Middle frontal gyrus (tissue), 1 donor: Measurements from ENCODE around the gene NR2C2.

Experiments used
- DNase-seq: peaks from one replicate; pipeline ENCODE4 v3.0.0-alpha.2; 2015; ENCODE audit warnings: low spot score; ENCODE audit errors: extremely low spot score

The NR2C2 gene

GRCh38 chr3:15017191-15017590, 69.8 kb downstream of the NR2C2 start:
- no peak for DNase-seq

- no peak for DNase-seq
Observed at GRCh38 chr3:15023249-15023648, 75.9 kb downstream of the NR2C2 start.

- no peak for DNase-seq
Observed at GRCh38 chr3:15023719-15024118, 76.3 kb downstream of the NR2C2 start.

DNA sequence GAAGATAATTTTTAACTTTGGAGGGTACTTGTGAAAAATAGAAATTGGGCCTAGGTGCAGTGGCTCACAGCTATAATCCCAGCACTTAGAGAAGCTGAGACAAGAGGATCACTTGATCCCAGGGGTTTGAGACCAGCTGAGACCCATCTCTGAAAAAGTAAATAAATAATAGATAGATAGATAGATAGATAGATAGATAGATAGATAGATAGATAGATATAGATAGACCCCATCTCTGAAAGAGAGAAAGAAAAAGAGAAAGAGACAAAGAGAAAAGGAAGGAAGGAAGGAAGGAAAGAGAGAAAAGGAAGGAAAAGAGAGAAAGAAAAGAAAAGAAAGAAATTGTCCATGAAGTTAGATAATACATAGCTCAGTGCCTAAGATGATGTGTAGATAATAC, 82.2 kb downstream of the NR2C2 start:
- no peak for DNase-seq

GRCh38 chr3:15032650-15033049, 85.3 kb downstream of the NR2C2 start:
- DNase-seq = no peak

DNA sequence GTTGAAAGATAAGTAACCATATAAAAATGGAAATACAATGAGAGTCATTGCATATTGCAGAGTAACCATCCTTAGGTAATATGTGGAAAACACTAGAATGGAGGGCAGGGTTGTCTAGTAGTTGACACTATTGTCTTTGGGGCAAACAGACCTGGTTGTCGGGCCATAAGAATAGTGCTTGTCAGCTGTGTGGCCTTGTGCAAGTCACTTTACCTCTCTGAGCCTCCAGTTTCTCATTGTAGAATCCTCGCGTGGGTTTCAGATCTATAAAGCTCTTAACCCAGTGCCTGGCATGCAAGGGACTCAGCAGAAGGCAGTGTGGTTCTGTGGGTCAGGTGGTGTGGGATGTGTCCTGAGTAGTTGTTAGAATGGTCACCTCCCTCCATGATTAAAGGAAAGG, 85.7 kb downstream of the NR2C2 start:
- DNase-seq = no peak

DNA sequence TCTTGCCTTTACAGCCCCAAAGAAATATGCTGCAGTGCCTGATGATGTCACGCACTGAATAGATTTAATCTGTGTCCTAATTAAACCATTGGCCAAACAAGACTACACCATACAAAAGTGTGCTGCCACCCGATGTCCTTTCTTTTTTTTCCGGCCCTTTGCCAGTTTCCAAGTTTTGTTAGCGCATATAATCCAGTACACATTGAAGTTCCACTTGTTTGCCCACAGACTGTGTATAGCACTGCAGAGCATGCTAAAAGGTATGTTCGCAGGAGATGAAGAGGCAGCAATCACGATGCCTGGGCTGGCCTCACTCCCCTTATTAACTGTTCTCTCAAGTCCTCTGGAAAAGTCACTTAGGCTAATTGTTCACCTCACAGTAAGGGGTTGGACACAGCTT, 90.9 kb downstream of the NR2C2 start:
- no peak for DNase-seq

DNA sequence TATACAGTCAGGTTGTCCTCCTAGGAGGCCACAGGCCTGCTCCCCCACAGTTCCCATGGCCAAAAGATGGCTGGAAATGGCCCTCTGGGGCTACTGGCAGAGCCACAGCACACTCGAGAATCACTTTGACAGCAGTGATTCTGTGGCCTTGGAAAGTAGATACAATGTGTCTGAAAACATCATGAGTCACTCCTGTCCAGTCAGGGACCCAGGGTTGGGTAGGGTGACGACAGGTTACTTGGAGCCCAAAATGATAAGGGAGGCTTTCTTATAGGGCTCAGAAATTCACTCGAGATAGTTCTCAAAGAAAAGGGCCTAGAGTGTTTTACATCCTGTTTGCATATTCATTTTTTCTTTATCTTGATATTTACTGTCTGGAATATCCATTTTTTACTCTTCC, 93.5 kb downstream of the NR2C2 start:
- DNase-seq = no peak

DNA sequence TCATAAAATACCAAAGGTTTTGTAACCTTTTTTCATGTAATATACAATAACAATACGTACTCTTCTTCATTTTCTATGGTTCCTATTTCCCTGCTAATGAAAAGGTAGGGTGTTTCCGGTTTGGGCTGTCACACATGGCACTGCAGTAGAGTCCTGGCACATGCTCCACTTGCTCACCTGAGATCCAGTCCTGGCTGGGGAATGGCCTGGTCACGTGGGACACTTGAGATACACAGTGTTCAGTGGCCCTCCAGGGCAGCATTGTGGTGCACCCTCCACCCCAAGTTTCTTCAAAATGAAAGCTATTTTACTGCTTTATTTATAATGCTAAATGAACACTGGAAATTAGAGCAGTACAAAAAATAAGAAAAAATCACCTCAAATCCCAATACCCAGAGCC, 94.6 kb downstream of the NR2C2 start:
- no peak for DNase-seq

DNA sequence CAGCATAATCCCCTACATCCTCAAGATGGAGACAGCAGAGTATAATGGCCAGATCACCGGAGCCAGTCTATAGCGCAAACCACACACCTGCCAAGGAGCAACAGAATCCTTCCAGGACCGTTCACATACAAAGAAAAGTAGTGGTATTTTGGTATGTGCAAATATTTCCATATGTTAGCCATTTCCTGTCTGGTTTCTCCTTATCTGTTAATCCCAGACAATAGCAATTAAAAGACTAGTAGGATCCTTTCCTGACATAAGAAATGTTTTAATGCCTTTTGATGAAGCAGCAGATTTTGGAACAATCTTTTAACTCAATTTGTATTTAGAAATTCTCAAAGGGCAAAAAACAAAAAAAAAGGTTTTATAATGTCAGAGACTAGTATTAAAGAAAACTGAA, 95.6 kb downstream of the NR2C2 start:
- DNase-seq = no peak

DNA sequence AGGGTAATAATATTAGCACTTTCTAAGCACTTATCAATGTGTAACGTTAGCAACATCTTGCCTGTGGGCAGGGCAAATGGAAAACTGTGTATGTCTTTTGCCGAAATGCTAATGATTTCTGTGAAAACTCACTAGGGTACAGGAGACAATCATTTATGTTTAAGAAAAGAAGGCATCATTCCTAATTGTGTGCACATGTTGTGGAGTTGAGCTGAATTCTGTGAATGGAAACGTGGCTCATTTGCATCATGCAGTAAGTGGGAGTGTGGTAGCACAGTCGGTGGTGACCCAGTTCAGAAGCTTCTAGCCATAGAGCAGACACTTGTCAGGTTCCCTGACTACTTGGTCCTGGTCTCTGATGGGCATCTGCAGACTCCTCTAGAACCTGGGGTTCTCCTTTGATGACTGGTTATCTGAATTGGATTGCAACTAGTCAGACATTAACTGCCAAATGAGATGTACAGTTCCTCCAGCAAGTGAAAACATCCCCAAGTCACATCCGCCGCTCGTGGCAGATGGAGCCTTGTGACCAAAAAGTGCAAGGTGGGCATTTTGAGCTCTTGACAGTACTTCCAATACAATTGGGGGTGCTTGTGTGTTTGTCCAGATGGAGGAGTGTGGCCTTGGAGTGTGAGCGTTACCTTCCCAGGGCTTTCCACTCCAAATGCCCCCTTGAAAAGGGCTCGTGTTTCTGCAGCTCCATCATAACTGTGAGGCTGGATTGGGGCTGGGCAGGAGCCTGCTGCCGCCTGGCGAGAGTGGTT, 96.2 kb downstream of the NR2C2 start:
- peak; percentile 27 for DNase-seq

DNA sequence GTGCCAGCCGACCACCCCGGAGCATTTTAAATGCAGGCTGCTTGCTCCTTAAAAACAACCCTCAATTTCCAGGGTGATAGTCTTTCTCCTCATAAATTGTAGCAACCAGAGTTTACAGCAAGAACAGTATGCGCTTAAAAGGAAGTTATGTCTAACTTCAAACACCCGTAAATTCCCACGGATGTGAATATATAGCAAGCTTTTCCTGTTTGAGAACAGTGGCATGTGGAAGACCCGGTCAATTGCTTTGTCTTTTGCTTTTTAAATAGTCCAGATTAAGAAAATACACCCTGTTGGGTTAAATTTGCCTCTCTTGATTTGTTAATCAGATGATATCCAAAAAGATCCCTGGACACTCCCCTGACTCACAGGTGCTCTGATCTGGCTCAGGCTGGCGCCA, 96.9 kb downstream of the NR2C2 start:
- DNase-seq = no peak

DNA sequence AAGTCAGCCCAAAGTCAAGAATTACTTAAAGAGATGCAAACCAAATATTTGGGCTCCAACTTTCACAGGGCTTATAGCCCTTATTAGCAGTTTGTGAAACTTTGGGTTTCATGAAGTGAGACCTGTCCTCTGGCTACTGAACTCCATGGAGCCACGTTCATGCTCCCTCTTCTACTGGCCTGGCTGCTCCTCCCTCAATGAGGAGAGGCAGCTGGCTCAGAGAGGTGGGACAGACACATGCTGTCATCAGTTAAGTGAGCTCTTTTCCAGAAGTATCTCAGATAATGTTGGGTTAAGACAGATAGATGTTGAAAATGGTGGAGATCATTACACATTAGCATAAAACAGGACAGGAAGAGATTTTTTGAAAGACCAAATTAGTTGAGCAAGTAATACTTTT, 98.3 kb downstream of the NR2C2 start:
- no peak for DNase-seq

GRCh38 chr3:15049584-15049983, 102.2 kb downstream of the NR2C2 start:
- no peak for DNase-seq

GRCh38 chr3:15050405-15051092, 103.2 kb downstream of the NR2C2 start:
- no peak for DNase-seq

DNA sequence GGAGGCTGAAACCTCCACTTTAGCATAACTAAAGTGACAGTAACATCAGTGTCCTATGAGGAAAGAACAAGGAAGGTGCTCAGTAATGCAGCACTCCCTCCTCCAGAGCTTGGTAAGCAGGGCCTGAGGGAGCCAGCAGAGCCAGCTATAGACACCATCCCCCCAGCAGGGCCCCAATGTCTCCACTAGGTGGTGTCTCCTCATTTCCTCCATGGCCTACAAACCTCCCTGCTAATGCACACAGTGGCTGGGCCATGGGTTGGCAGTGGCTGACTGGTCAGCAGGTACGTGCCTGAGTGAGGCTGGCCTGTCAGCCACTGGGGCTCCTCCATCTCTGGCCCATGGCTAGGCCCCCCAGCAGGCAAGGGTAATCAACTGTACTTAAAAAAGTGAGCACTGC, 104.1 kb downstream of the NR2C2 start:
- DNase-seq = no peak

DNA sequence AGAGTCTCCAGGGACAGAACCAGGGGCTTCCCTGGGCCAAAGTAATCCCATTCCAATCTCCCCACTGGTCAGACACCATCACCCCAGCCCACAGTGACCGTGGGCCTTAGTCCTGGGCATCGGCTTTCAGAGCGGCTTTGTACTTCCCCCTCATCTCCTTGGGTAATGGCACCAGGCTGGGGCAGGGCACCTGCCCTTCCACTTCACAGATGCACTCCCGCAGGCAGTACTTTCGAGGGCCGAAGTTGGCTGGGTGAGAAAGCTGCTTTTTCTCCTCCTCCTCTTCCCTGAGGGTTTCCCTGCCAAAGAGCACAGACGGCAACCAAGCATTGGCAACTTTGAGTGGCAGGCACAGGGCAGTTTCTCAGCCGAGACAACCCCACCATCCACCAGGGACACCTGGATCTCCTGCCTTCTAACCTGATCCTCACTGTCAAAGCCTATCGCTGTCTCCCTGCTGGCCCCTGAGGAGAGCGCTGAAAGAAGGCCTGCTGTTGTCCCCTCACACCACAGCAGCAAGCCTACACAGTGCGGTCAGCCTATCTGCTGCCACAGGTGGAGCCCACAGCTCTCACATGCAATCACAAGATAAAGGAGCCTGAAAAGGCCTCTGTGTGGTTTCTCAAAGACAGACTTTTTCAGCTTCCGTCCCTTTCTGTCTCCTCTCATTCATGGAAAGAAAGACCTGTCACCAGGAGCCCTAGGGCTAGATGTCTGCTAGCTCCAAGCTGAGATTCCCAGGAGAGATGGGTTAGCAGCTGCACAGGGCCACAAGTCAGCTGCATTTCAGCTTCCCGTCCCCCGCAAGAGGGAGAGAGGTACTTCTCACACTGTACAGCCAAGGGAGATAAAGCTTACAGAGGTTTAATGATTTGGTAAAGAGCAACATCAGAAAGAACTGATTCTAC, 105.2 kb downstream of the NR2C2 start:
- no peak for DNase-seq

DNA sequence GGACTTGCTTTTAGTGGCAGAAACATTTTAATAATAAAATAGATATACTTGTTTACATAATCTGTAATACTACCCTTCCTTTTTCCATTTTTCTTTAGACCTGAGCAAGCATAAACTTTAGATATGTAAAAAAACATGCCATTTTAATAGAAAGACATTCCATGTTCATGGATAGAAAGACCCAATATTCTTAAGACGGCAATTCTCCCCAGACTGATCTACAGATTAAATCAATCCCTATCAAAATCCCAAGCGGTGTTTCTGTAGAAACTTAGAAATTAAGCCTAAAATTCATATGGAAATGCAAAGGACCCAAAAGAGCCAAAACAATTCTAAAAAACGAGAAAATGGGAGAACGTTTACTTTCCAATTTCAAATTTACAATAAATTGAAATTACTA, 106.2 kb downstream of the NR2C2 start:
- DNase-seq = no peak

DNA sequence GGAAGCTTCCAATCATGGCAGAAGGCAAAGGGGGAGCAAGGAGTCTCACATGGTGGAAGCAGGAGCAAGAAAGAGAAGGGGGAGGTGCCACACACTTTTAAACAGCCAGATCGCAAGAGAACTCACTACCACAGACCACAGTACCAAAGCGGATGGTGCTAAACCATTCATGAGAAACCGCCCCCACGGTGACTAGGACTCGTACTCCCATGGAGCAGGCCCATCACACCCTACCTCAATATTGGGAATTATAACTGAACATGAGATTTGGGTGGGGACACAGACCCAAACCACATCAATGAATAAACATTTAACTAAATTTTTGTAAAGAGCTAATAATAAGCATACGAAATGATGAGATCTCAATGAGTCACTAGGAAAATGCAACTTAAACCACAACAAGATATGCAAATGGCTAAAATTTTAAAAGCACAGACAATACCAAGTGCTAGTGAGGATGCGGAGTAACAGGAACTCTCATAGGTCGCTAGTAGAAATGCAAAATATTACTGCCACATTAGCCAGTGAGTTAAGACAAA, 107.7 kb downstream of the NR2C2 start:
- DNase-seq = no peak

- no peak for DNase-seq
Observed at GRCh38 chr3:15056676-15057404, 109.5 kb downstream of the NR2C2 start.

GRCh38 chr3:15060029-15060428, 112.6 kb downstream of the NR2C2 start:
- DNase-seq = no peak
